GM18519 (cell line): Measurements from ENCODE around the gene FOXL3.
"Not testable (repeated sequence)": the region's sequence is repeated elsewhere in the genome, so short reads cannot be mapped to it uniquely, and the experiment has no call there.

Experiments used
- ATAC-seq: cut with Tn5 transposase; IDR thresholded peaks from one replicate; pipeline ENCODE4 v1.9.1; 2021; ENCODE audit warnings: mild to moderate bottlenecking, moderate library complexity; ENCODE audit not compliant: unreplicated experiment, low FRiP score

The FOXL3 gene

GRCh38 chr7:289756-290553 lies at the start of gene FOXL3:
TSS of gene FOXL3 (plus strand) at chr7:290170. CDS start at chr7:290170, 0 bp downstream.
- no peak for ATAC-seq

- ATAC-seq = no peak
Observed at GRCh38 chr7:240887-241421, 49.0 kb upstream of the FOXL3 start.

DNA sequence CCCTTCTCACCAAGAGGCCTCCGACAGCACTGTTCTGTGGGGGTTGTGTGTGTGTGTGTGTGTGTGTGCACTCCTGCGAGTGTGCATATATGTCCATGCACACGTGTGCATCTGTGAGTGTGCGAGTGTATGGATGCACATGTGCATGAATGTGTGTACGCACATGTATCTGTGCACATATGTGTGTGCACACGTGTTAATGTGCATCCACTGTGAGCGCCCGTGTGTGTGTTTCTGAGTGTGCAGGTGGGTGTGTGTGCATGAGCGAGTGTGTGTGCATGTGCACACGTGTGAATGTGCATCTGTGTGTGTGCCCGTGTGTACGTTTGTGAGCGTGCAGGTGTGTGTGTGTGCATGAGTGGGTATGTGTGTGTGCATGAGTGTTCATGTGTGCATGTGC lies 48.5 kb upstream of the FOXL3 start:
- ATAC-seq = no peak

DNA sequence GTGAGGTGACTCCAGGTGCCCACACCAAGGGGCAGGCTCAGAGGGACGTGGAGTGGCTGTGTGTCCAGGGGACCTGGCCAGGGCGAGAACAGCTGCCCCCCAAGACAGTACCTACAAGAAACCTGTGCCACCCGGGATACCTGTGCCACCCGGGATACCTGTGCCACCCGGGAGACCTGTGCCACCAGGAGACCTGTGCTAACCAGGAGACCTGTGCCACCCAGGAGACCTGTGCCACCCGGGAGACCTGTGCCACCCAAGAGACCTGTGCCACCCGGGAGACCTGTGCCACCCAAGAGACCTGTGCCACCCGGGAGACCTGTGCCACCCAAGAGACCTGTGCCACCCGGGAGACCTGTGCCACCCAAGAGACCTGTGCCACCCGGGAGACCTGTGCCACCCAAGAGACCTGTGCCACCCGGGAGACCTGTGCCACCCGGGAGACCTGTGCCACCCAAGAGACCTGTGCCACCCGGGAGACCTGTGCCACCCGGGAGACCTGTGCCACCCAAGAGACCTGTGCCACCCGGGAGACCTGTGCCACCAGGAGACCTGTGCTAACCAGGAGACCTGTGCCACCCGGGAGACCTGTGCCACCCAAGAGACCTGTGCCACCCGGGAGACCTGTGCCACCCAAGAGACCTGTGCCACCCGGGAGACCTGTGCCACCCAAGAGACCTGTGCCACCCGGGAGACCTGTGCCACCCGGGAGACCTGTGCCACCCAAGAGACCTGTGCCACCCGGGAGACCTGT lies 47.0 kb upstream of the FOXL3 start:
- ATAC-seq = not testable (repeated sequence)

DNA sequence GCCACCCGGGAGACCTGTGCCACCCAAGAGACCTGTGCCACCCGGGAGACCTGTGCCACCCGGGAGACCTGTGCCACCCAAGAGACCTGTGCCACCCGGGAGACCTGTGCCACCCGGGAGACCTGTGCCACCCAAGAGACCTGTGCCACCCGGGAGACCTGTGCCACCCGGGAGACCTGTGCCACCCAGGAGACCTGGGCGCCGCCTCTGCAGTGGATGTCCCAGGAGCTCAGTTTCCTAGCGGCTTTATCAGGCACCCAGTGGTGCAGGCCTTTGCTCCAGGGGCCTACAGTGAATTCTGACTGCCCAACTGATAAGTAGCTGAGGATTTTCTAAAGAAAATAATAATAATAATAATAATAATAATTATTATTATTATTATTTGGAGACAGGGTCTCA lies 46.4 kb upstream of the FOXL3 start:
- not testable (repeated sequence) for ATAC-seq

GRCh38 chr7:244974-245373 lies 45.0 kb upstream of the FOXL3 start:
- ATAC-seq = no peak

- ATAC-seq = no peak
Observed at GRCh38 chr7:245574-246295, 44.2 kb upstream of the FOXL3 start.

DNA sequence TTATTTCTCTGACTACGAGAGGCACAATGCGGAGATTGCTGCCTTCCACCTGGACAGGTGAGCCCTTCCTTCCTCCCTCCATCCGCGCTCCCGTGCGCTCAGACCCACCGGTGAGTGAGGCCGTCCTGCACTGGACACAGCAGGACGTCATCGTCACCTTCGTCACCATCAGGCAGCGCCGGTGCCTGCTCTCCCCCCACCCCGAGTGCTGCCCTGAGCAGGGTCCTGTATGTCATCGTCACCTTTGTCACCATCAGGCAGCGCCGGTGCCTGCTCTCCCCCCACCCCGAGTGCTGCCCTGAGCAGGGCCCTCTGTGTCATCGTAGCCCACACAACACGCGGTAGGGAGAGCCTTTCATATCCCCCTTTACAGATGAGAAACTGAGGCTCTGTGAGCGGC lies 43.5 kb upstream of the FOXL3 start:
- no peak for ATAC-seq

- ATAC-seq = no peak
Observed at GRCh38 chr7:247181-247580, 42.8 kb upstream of the FOXL3 start.

DNA sequence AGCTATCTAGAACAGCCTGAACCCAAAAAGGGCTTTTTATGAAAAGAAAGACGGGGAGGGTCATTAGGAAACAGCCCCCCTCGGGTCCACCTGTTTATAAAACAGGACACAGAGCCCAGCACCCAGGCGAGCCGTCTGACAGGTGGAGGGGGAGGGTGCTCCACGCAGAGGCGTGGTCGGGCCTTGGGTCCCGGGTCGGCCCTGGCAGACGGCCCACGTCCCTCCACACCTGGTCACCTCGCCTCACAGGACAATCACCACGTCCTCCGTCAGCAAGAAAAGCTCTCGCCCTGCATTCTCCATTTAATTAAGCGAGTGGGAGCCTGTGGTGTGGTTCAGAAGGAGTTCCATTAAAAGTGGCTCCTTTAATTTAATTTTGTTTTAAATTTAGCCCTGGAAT lies 42.3 kb upstream of the FOXL3 start:
- no peak for ATAC-seq

GRCh38 chr7:248732-249435 lies 41.1 kb upstream of the FOXL3 start:
- no peak for ATAC-seq

DNA sequence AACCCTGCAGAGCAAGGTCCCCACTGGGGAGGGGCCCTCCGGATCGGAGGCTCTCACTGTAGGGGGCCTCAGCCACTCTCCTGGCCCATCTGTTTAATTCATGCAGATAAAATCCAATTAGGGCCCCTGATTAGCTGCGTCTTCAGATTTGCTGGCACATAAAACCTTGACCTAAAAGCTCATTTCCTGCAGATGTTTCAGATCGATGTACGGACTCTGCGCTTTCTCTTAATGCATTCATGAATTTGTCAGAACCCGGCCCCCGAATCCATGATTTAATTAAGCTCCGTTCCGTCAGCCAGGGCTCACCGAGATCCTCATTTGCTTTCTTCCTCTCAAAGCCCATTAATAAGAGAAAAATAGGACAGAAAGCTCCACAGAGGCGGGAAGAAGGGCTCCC lies 40.0 kb upstream of the FOXL3 start:
- no peak for ATAC-seq

GRCh38 chr7:250523-250922 lies 39.4 kb upstream of the FOXL3 start:
- ATAC-seq = no peak

DNA sequence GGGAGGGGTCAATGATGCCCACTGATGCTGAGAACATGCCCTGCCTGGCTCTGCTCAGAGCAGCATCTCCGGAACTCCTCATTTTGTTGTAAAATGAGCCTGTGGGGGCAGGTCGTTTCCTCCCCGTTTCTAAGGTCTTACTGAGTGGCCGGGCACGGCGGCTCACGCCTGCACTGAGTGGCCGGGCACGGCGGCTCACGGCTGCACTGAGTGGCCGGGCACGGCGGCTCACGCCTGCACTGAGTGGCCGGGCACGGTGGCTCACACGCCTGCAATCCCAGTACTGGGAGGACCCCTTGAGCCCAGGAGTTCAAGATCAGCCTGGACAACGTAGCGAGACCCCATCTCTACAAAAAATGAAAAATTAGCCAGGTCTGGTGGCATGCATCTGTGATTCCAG lies 39.0 kb upstream of the FOXL3 start:
- ATAC-seq = no peak

DNA sequence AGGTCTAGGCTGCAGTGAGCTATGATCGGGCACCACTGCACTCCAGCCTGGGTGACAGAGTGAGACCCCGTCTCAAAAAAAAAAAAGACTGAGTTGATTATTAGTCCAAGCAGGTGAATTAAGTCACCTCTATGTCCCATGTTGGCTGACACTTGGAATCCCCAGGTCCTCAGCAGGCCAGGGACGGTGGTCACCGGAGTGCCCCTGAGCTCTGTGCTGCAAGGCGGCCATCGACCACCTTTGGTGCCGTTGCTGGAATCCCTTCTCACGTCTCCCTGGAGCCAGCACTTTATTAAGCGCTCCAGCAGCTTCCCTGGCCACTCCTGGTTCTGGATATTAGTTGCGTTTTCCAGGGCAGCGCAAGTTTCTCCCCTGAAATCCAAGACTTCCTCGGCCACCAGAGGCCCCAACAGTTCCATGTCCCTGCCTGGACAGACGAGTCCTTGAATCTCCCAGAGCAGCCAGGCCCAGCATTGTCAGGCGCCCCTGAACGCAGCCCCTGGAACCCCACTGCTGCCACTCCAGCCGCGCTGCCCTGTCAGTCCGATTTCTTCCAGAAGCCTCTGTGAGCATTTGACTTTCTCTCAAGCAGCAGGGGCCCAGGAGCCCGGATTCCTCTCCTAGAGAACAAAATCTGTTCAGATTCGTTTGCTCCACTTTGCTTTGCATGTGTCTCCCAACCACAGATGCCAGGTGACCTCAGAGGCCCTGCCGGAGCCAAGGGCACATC lies 38.4 kb upstream of the FOXL3 start:
- ATAC-seq = no peak

DNA sequence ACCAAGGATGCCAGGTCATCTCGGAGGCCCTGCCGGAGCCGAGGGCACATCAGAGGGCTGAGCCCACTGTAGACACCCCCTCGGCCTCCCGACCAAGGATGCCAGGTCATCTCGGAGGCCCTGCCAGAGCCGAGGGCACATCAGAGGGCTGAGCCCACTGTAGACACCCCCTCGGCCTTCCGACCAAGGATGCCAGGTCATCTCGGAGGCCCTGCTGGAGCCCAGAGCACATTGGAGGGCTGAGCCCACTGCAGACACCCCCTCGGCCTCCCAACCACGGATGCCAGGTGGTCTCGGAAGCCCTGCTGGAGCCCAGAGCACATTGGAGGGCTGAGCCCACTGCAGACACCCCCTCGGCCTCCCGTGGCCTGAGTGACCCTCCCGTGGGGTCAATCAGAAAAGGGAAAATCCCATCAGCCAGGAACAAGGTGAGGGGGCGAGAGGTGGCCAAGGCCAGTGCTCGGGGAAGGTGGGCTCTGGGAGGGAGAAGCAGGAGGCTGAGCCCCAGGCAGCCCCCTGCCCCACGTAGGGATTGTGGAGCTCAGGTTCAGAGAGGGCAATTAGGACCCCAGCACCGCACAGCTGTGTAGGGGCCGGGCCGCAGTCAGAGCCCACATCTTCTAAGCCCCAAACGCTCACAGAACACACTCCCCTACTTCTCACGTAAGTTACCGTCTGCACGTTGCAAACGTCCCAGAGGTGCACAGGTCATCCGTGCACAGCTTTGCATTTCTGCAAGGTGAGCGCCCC lies 37.6 kb upstream of the FOXL3 start:
- no peak for ATAC-seq

- ATAC-seq = no peak
Observed at GRCh38 chr7:252981-253380, 37.0 kb upstream of the FOXL3 start.

DNA sequence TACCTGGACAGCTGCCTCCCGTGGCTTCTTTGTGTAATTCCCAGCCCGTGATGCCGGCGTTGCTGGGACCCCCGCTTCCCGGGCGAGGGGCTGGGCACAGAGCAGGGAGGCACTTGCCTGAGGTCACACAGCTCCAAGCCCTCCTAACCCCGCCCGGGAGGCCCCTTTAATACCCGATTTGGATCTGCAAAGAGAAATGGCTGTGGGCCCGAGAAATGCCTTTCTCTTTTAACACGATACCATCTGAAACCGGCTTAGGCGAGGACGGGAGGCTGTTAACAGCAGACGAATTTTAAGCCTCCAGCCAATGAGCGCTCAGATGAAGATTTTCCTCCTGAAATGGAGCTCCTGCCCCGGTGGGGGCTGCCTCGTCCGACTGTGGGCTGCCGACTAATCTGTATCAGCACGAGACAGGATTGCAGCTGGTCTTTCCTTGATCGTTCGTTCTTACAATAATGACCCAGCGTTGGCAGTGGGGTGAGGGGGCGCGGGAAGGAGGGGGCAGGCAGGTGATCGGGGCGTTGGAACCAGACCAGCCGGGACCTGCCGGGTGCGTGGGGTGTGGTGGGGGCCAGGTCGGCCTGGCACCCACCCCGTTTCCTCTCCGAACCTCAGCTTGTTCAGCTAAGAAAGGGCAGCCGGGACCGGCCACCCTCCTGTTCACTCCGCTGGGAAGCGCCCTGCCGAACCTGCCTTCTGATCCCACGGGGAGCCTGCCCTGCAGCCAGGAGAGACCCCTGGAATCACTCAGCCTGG lies 36.2 kb upstream of the FOXL3 start:
- no peak for ATAC-seq
